NCI-H226 (cell line): ENCODE results near the gene PM20D2.

Experiments
- DNase-seq: peaks from one replicate; pipeline ENCODE4 v3.0.0-alpha.2; 2015

Gene PM20D2

GRCh38 chr6:89209457-89209856, 63.6 kb downstream of the PM20D2 start:
- DNase-seq: no peak

GRCh38 chr6:89212472-89212871, 66.6 kb downstream of the PM20D2 start:
- no peak for DNase-seq

- no peak for DNase-seq
These were observed 68.3 kb downstream of the PM20D2 start for GRCh38 chr6:89214197-89214596.
